ENCODE data around the gene CACNA1B.

CACNA1B gene

GRCh38 chr9:138075496-138075895, 197.9 kb downstream of the CACNA1B start:
- no peak overlapping the region for H3K4me3 ChIP-seq (ENCODE audit: low read depth, low read length)
- no peak for TF ChIP-seq CTCF (conservative IDR thresholded peaks at IDR 0.05; ENCODE audit: low read depth, low read length)
- DNase-seq (ENCODE audit: low read depth), result no peak

GRCh38 chr9:138075961-138076649, 198.5 kb downstream of the CACNA1B start:
- no peak for DNase-seq (ENCODE audit: low read depth)
- no peak for TF ChIP-seq CTCF (conservative IDR thresholded peaks at IDR 0.05; ENCODE audit: low read depth, low read length)
- H3K4me3 ChIP-seq (ENCODE audit: low read depth, low read length), result no peak overlapping the region

GRCh38 chr9:138076650-138077009, 199.0 kb downstream of the CACNA1B start:
- no peak for DNase-seq (ENCODE audit: low read depth)
- H3K4me3 ChIP-seq (ENCODE audit: low read depth, low read length), result no peak overlapping the region
- no peak for TF ChIP-seq CTCF (conservative IDR thresholded peaks at IDR 0.05; ENCODE audit: low read depth, low read length)

GRCh38 chr9:138077126-138077525, 199.5 kb downstream of the CACNA1B start:
- no peak for TF ChIP-seq CTCF (conservative IDR thresholded peaks at IDR 0.05; ENCODE audit: low read depth, low read length)
- DNase-seq (ENCODE audit: low read depth), result no peak
- no peak overlapping the region for H3K4me3 ChIP-seq (ENCODE audit: low read depth, low read length)

- no peak for DNase-seq (ENCODE audit: low read depth)
- no peak for TF ChIP-seq CTCF (conservative IDR thresholded peaks at IDR 0.05; ENCODE audit: low read depth, low read length)
- H3K4me3 ChIP-seq (ENCODE audit: low read depth, low read length), result no peak overlapping the region
Measured at GRCh38 chr9:138077898-138078540, 200.4 kb downstream of the CACNA1B start.

GRCh38 chr9:138078846-138079245, 201.3 kb downstream of the CACNA1B start:
- TF ChIP-seq CTCF (conservative IDR thresholded peaks at IDR 0.05; ENCODE audit: low read depth, low read length), result no peak
- no peak for DNase-seq (ENCODE audit: low read depth)
- H3K4me3 ChIP-seq (ENCODE audit: low read depth, low read length), result no peak overlapping the region

GRCh38 chr9:138080979-138081378, 203.4 kb downstream of the CACNA1B start:
- no peak for DNase-seq (ENCODE audit: low read depth)
- H3K4me3 ChIP-seq (ENCODE audit: low read depth, low read length), result no peak overlapping the region
- no peak for TF ChIP-seq CTCF (conservative IDR thresholded peaks at IDR 0.05; ENCODE audit: low read depth, low read length)
